MM.1S (cell line): ENCODE measurements around the gene STK32B.

Source experiments
- CTCF ChIP-seq: fragments of 300-600 bp; sonication (generic); IDR thresholded peaks from 2 replicates; pipeline ENCODE4 v1.5.1; 2016; ENCODE audit warnings: antibody characterized with exemption, low read length, mixed read lengths
- EZH2phosphoT487 ChIP-seq: fragments of 300-600 bp; sonication (generic); IDR thresholded peaks from 2 replicates; pipeline ENCODE4 v1.6.1; 2018; ENCODE audit warnings: antibody characterized with exemption, low read length

GRCh38 chr4:5462254-5462835, 411.1 kb downstream of the STK32B start:
- TF ChIP-seq CTCF, result no peak
- TF ChIP-seq EZH2phosphoT487, result no peak
